HL-60 (cell line): Measurements from ENCODE around the gene CDH22.

ENCODE experiments used
- REST ChIP-seq: IDR thresholded peaks from 2 replicates; pipeline ENCODE4 v1.6.1; 2012; ENCODE audit warnings: low read depth; ENCODE audit not compliant: insufficient replicate concordance
- TF ChIP-seq, protein P1 (sequence below): IDR thresholded peaks from one replicate; pipeline ENCODE4 v1.5.1; 2011; ENCODE audit warnings: low read length, control low read depth, inconsistent platforms; ENCODE audit not compliant: insufficient read depth

GRCh38 chr20:46174469-46175126 is 133.7 kb downstream of the CDH22 start:
- TF ChIP-seq, protein P1, sequence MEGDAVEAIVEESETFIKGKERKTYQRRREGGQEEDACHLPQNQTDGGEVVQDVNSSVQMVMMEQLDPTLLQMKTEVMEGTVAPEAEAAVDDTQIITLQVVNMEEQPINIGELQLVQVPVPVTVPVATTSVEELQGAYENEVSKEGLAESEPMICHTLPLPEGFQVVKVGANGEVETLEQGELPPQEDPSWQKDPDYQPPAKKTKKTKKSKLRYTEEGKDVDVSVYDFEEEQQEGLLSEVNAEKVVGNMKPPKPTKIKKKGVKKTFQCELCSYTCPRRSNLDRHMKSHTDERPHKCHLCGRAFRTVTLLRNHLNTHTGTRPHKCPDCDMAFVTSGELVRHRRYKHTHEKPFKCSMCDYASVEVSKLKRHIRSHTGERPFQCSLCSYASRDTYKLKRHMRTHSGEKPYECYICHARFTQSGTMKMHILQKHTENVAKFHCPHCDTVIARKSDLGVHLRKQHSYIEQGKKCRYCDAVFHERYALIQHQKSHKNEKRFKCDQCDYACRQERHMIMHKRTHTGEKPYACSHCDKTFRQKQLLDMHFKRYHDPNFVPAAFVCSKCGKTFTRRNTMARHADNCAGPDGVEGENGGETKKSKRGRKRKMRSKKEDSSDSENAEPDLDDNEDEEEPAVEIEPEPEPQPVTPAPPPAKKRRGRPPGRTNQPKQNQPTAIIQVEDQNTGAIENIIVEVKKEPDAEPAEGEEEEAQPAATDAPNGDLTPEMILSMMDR = peak; percentile 31
- no peak for TF ChIP-seq REST
